Tongue (tissue), 2 donors: ENCODE measurements around the gene TBX6. TPM values are rescaled to one million over a fixed set of nuclear protein-coding genes. Genes with fewer than 3 reads are reported as not detected.
A peak's percentile ranks its signal among the peaks of the same experiment; 100 is the strongest.

ENCODE experiments used
- DNase-seq: peaks from one replicate; pipeline ENCODE4 v3.0.0-alpha.2; 2015
- total RNA-seq: library from RNA; depleted of rRNA; stranded (reverse); fragments of >200 nt; gene quantifications from one replicate; pipeline ENCODE4 v1.2.3, GENCODE V29; 2014

TBX6 gene
- total RNA-seq, 1 donor from 2014 or later, result 1.4 TPM

GRCh38 chr16:30113711-30114333, 22.1 kb upstream of the TBX6 start:
- DNase-seq, result no peak

- DNase-seq, result no peak
These were observed 21.4 kb upstream of the TBX6 start, which contains the start of gene GDPD3 for GRCh38 chr16:30113031-30113710. TSS of gene GDPD3 (minus strand) at chr16:30113537. CDS start at chr16:30113478, 59 bp downstream.

GRCh38 chr16:30112197-30113030, 20.7 kb upstream of the TBX6 start:
- DNase-seq, result peak; percentile 41

GRCh38 chr16:30110661-30111060, 18.9 kb upstream of the TBX6 start:
- DNase-seq, result peak; percentile 81

GRCh38 chr16:30108059-30108850, 16.5 kb upstream of the TBX6 start:
- no peak for DNase-seq

GRCh38 chr16:30104492-30104891, 12.8 kb upstream of the TBX6 start:
- DNase-seq, result no peak

- no peak for DNase-seq
These were observed 12.4 kb upstream of the TBX6 start for GRCh38 chr16:30104090-30104489.

GRCh38 chr16:30096862-30097563, 5.3 kb upstream of the TBX6 start:
- DNase-seq, result no peak

- DNase-seq, result peak; percentile 95
These were observed 4.6 kb upstream of the TBX6 start, which contains the start of gene YPEL3 for GRCh38 chr16:30096105-30096861. TSS of gene YPEL3 (minus strand) at chr16:30096213. CDS start at chr16:30095482, 731 bp downstream.

GRCh38 chr16:30095166-30096078, 3.7 kb upstream of the TBX6 start:
- no peak for DNase-seq

- no peak for DNase-seq
These were observed 2.9 kb upstream of the TBX6 start for GRCh38 chr16:30094541-30095165.

- DNase-seq, result peak; percentile 66
These were observed 768 bp upstream of the TBX6 start for GRCh38 chr16:30092373-30093010.

GRCh38 chr16:30090610-30091331, 953 bp downstream of the TBX6 start:
- no peak for DNase-seq

- no peak for DNase-seq
These were observed 2.7 kb downstream of the TBX6 start for GRCh38 chr16:30088832-30089624.

- no peak for DNase-seq
These were observed 3.4 kb downstream of the TBX6 start for GRCh38 chr16:30088237-30088831.

- no peak for DNase-seq
These were observed 4.4 kb downstream of the TBX6 start for GRCh38 chr16:30087181-30087898.
